Neuronal stem cell (in vitro differentiated cells): ENCODE data around the gene CFLAR.
"Not testable (repeated sequence)": the region's sequence is repeated elsewhere in the genome, so short reads cannot be mapped to it uniquely, and the experiment has no call there.

ENCODE experiments used
- DNase-seq: peaks from one replicate; pipeline ENCODE4 v3.0.0-alpha.2; 2013; ENCODE audit warnings: low spot score
- H2AFZ ChIP-seq: one replicate; pipeline ENCODE4 v1.6.1; 2013; ENCODE audit warnings: mild to moderate bottlenecking, low read length, inconsistent platforms
- H2AK5ac ChIP-seq: 2 replicates; pipeline ENCODE4 v1.6.1; 2013; ENCODE audit warnings: low read depth, mild to moderate bottlenecking, inconsistent platforms, low read length, moderate library complexity, mixed read lengths
- H2BK120ac ChIP-seq: 2 replicates; pipeline ENCODE4 v1.6.1; 2013; ENCODE audit warnings: low read depth, mild to moderate bottlenecking, inconsistent platforms, low read length, moderate library complexity, mixed read lengths
- H2BK12ac ChIP-seq: one replicate; pipeline ENCODE4 v1.6.1; 2013; ENCODE audit warnings: low read length, inconsistent platforms
- H2BK15ac ChIP-seq: 2 replicates; pipeline ENCODE4 v1.6.1; 2013; ENCODE audit warnings: mild to moderate bottlenecking, low read length, inconsistent platforms, mixed read lengths
- H2BK5ac ChIP-seq: one replicate; pipeline ENCODE4 v1.6.1; 2013; ENCODE audit warnings: inconsistent platforms, mild to moderate bottlenecking, low read length, moderate library complexity
- H3K14ac ChIP-seq: one replicate; pipeline ENCODE4 v1.6.1; 2013; ENCODE audit warnings: low read length, inconsistent platforms
- H3K18ac ChIP-seq: 2 replicates; pipeline ENCODE4 v1.6.1; 2013; ENCODE audit warnings: low read length, inconsistent platforms
- H3K23ac ChIP-seq: 2 replicates; pipeline ENCODE4 v1.6.1; 2013; ENCODE audit warnings: low read depth, mild to moderate bottlenecking, mixed read lengths, low read length, inconsistent platforms; ENCODE audit not compliant: poor library complexity
- H3K27ac ChIP-seq: replicated peaks from 3 replicates; pipeline ENCODE4 v1.5.1; 2013; ENCODE audit warnings: low read length, inconsistent platforms
- H3K27me3 ChIP-seq, 3 experiments: 2 replicates each; pipeline ENCODE4 v1.6.1; 2013; ENCODE audit warnings: low read length in 3 of 3, mild to moderate bottlenecking in 2 of 3, inconsistent platforms in 1 of 3, low read depth in 1 of 3, mixed read lengths in 1 of 3, moderate library complexity in 1 of 3; ENCODE audit not compliant: control insufficient read depth in 3 of 3, insufficient read depth in 3 of 3
- H3K36me3 ChIP-seq, 2 donors: replicated peaks in 1 of 2; 2 replicates each; pipeline ENCODE4 v1.6.1; 2013; ENCODE audit warnings: low read length in 2 of 2; ENCODE audit not compliant: control insufficient read depth in 2 of 2, insufficient read depth in 2 of 2
- H3K4ac ChIP-seq: 2 replicates; pipeline ENCODE4 v1.6.1; 2013; ENCODE audit warnings: inconsistent platforms, mild to moderate bottlenecking, low read length, moderate library complexity
- H3K4me1 ChIP-seq, 2 donors: 1 replicate in 1 of 2; 2 replicates in 1 of 2; pipeline ENCODE4 v1.6.1; 2013; ENCODE audit warnings: low read length in 2 of 2, low read depth in 1 of 2; ENCODE audit not compliant: control insufficient read depth in 2 of 2, insufficient read depth in 1 of 2
- H3K4me2 ChIP-seq: one replicate; pipeline ENCODE4 v1.6.1; 2013; ENCODE audit warnings: mild to moderate bottlenecking, low read length, inconsistent platforms; ENCODE audit not compliant: insufficient read depth, poor library complexity, severe bottlenecking
- H3K4me3 ChIP-seq, 2 donors: 2 replicates each; pipeline ENCODE4 v1.5.1; 2013; ENCODE audit warnings: low read length in 2 of 2, mild to moderate bottlenecking in 2 of 2, inconsistent platforms in 1 of 2, moderate library complexity in 1 of 2
- H3K79me1 ChIP-seq: one replicate; pipeline ENCODE4 v1.6.1; 2013; ENCODE audit warnings: low read depth, mild to moderate bottlenecking, inconsistent platforms, low read length, moderate library complexity
- H3K9ac ChIP-seq: one replicate; pipeline ENCODE4 v1.6.1; 2013; ENCODE audit warnings: mild to moderate bottlenecking, low read depth, low read length, inconsistent platforms; ENCODE audit not compliant: poor library complexity
- H3K9me3 ChIP-seq, 2 donors: replicated peaks in 1 of 2; 2 replicates each; pipeline versions ENCODE3 to v1.6.1; 2013; ENCODE audit warnings: low read length in 2 of 2, mild to moderate bottlenecking in 2 of 2, inconsistent platforms in 1 of 2, low read depth in 1 of 2, mixed read lengths in 1 of 2, moderate library complexity in 1 of 2; ENCODE audit not compliant: control insufficient read depth in 2 of 2, insufficient read depth in 1 of 2
- H4K8ac ChIP-seq: one replicate; pipeline ENCODE4 v1.6.1; 2013; ENCODE audit warnings: low read depth, mild to moderate bottlenecking, inconsistent platforms, low read length, moderate library complexity
- H4K91ac ChIP-seq: one replicate; pipeline ENCODE4 v1.6.1; 2013; ENCODE audit warnings: low read length, low read depth, mild to moderate bottlenecking, inconsistent platforms; ENCODE audit not compliant: poor library complexity
- WGBS, 2 donors: extraction: QIAGEN DNeasy Blood & Tissue Kit; methylation state at CpG; one replicate each; pipeline ENCODE4 v1.1.7; 2013; ENCODE audit warnings: missing lambda C conversion rate in 2 of 2, mixed read lengths in 1 of 2; ENCODE audit not compliant: insufficient read length in 2 of 2, insufficient replicate concordance in 1 of 2; ENCODE audit errors: extremely low coverage in 2 of 2; 5-methylcytosine and 5-hydroxymethylcytosine counted together

The CFLAR gene

DNA sequence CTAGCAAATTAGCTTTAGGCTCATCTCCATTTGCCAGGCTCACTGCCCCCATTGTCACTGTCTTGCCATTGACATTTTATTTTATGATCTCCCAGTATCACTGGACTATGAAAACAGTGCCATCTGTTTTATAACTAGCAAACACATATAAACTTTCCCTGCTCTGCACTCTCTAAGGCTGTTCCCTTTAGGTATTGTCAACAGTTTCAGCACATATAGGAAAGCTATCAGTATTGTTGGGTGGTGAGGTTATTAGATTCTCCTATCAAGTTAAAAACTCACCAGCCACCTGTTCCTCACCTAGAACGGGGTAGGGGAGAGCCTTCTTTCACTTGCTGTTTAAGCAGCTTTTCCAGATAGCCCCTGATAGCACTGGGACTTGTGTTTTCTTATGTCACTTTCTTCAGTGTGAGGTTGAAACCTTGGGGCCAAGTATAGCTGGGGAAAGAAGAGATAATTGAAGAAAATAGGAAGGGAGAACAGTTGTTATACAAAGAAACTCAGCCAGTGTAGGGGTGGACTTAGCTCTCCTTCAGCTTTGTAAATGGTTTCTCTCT lies 32.5 kb downstream of the CFLAR start:
- Histone ChIP-seq H3K9me3 (no peaks in the 10 kb centered on the region), H2BK12ac (no peak overlapping the region), H4K8ac (no peak overlapping the region), H3K4ac (no peak overlapping the region), H2AFZ (no peak overlapping the region), H3K23ac (no peak overlapping the region), H3K27ac (no peak overlapping the region), H2BK5ac (no peak overlapping the region), H3K27me3 (no peaks in the 10 kb centered on the region), H2AK5ac (no peak overlapping the region), H3K18ac (no peak overlapping the region), H2BK120ac (no peak overlapping the region), H4K91ac (no peak overlapping the region), H3K4me1 (peaks cover 0 to 10% of the 10 kb centered on the region in 2 donors), H3K4me2 (no peak overlapping the region), H2BK15ac (no peak overlapping the region), H3K14ac (no peak overlapping the region), H3K79me1 (no peaks in the 10 kb centered on the region), H3K4me3 (no peak overlapping the region), H3K36me3 (no peaks in the 10 kb centered on the region), H3K9ac (no peak overlapping the region)
- DNase-seq = no peak
- WGBS, 2 donors = no CpG with 5 or more reads among the region's 1 CpG

DNA sequence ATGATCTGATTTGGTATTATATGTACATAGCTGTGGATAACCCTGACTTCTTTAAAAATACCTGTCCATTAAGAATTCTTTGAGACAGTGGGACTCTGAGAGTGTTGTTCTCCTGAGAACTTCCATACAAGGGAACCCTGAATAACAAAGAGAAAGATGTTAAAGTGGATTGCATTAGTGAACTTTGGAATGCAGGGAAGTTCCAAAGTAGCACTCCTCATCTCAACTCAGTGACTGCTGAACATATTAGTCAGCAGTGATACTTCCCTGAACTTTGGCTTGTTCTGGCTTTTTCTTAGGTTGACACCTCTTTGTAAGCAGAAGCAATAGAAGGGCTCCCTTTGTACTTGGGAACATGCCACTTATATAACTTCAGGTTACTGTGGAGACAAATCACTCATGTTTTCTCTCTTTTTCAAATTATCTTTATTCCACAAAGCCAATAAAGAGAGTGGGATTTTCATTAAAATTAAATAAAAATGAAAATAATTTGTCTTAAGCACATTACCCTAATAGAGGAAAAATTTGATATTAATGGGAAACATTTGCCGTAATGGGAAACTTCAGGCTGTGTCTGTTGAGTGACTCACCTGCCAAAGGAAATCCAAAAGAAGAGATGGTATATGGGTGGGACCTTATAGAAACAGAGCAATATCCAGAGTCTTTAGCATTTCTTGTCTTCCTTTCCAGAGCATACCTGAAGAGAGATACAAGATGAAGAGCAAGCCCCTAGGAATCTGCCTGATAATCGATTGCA lies 33.3 kb downstream of the CFLAR start:
- peaks cover 0 to 10% of the 10 kb centered on the region in 2 donors for H3K4me1 ChIP-seq
- H3K4me2 ChIP-seq = no peak overlapping the region

DNA sequence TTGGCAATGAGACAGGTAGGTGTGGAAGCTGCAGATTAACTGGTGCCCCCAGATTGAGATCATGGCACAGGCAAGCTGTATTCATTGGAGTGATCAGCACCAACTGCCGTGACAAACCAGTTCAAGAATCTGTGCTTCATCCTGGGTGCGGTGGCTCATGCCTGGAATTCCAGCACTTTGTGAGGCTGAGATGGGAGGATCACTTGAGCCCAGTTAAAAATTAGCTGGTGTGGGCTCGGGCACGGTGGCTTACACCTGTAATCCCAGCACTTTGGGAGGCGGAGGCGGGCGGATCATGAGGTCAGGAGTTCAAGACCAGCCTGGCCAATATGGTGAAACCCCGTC lies 33.8 kb downstream of the CFLAR start:
- H3K4me3 ChIP-seq, H2AK5ac ChIP-seq, DNase-seq, H3K14ac ChIP-seq, H3K27me3 ChIP-seq, H2BK15ac ChIP-seq, H3K4me2 ChIP-seq, H4K91ac ChIP-seq, H3K4ac ChIP-seq, H4K8ac ChIP-seq, H2BK5ac ChIP-seq, H3K23ac ChIP-seq, H2BK120ac ChIP-seq, H3K27ac ChIP-seq, H3K36me3 ChIP-seq, H2AFZ ChIP-seq, H3K9me3 ChIP-seq, H3K9ac ChIP-seq, H3K18ac ChIP-seq, H2BK12ac ChIP-seq, H3K79me1 ChIP-seq: not testable (repeated sequence)
- no CpG with 5 or more reads among the region's 8 CpGs for WGBS, 2 donors
- H3K4me1 ChIP-seq = peaks cover 0 to 10% of the 10 kb centered on the region in 2 donors

More for the DNA sequence above, 33.3 kb downstream of the CFLAR start:
- H3K14ac ChIP-seq = no peak overlapping the region
- H3K18ac ChIP-seq = no peak overlapping the region
- no peaks in the 10 kb centered on the region for H3K27me3 ChIP-seq
- no peaks in the 10 kb centered on the region for H3K79me1 ChIP-seq
- no peak overlapping the region for H3K4ac ChIP-seq
- WGBS, 2 donors = no CpG with 5 or more reads among the region's 2 CpGs
- H2BK120ac ChIP-seq = no peak overlapping the region
- no peak overlapping the region for H3K9ac ChIP-seq
- H2AK5ac ChIP-seq = no peak overlapping the region
- H4K8ac ChIP-seq = no peak overlapping the region
- no peaks in the 10 kb centered on the region for H3K36me3 ChIP-seq
- H3K9me3 ChIP-seq = no peaks in the 10 kb centered on the region
- no peak overlapping the region for H3K27ac ChIP-seq
- no peak overlapping the region for H2BK12ac ChIP-seq
- no peak overlapping the region for H2BK15ac ChIP-seq
- no peak overlapping the region for H2AFZ ChIP-seq
- no peak overlapping the region for H2BK5ac ChIP-seq
- no peak overlapping the region for H4K91ac ChIP-seq
- DNase-seq = no peak
- no peak overlapping the region for H3K23ac ChIP-seq
- H3K4me3 ChIP-seq = no peak overlapping the region

DNA sequence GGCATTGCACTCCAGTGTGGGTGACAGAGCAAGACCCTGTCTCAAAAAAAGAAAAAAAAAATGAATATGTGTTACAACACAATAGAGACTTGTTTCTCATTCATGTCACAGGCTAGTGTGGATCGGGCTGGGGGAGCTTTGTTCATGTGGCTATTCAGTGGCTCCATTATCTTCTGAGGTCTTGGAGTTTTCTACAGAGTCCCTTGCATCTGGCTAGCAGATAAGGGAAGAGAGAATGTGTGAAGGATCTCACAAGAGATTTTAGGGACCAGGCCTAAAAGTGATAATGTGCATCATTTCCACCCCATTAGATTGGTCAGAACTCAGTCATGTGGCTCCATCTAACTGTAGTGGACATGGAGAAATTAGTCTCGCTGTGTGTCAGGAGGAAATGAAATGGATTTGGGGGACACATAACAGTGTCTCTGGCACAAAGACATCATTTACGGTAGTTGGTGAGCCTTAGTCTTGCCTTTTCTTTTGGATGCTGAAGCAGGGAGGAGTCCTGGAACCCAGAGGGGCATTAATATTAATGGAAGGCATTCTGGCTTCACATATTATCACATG lies 34.6 kb downstream of the CFLAR start:
- Histone ChIP-seq H2AFZ (no peak overlapping the region), H2AK5ac (no peak overlapping the region), H3K36me3 (no peaks in the 10 kb centered on the region), H2BK12ac (no peak overlapping the region), H4K91ac (no peak overlapping the region), H3K9ac (no peak overlapping the region), H3K23ac (no peak overlapping the region), H3K4me3 (no peak overlapping the region), H2BK15ac (no peak overlapping the region), H2BK120ac (no peak overlapping the region), H3K9me3 (no peaks in the 10 kb centered on the region), H3K27ac (no peak overlapping the region), H3K14ac (no peak overlapping the region), H3K27me3 (no peaks in the 10 kb centered on the region), H3K18ac (no peak overlapping the region), H4K8ac (no peak overlapping the region), H3K4ac (no peak overlapping the region), H3K4me2 (no peak overlapping the region), H2BK5ac (no peak overlapping the region), H3K79me1 (no peaks in the 10 kb centered on the region), H3K4me1 (peaks cover 0 to 10% of the 10 kb centered on the region in 2 donors)
- WGBS, 2 donors = no CpG with 5 or more reads among the region's 3 CpGs
- DNase-seq = no peak
